Parathyroid adenoma (tissue), 2 donors: ENCODE data around the gene FAM222B.

ENCODE experiments used
- H2AFZ ChIP-seq: fragments of 300-600 bp; sonication (generic); one replicate; pipeline ENCODE4 v1.7.0; 2017; ENCODE audit warnings: antibody characterized with exemption, mild to moderate bottlenecking
- H3K27ac ChIP-seq: fragments of 300-600 bp; sonication (generic); one replicate; pipeline ENCODE4 v1.7.0; 2017
- H3K27me3 ChIP-seq: fragments of 300-600 bp; sonication (generic); one replicate; pipeline ENCODE4 v1.7.0; 2017; ENCODE audit warnings: low read length; ENCODE audit not compliant: control insufficient read depth, insufficient read depth
- H3K36me3 ChIP-seq: fragments of 300-600 bp; sonication (generic); one replicate; pipeline ENCODE4 v1.7.0; 2017; ENCODE audit warnings: low read length; ENCODE audit not compliant: control insufficient read depth, insufficient read depth
- H3K4me1 ChIP-seq: fragments of 300-600 bp; sonication (generic); one replicate; pipeline ENCODE4 v1.7.0; 2017; ENCODE audit warnings: control low read depth
- H3K4me2 ChIP-seq: fragments of 300-600 bp; sonication (generic); one replicate; pipeline ENCODE4 v1.7.0; 2017; ENCODE audit warnings: low read length
- H3K4me3 ChIP-seq: fragments of 300-600 bp; sonication (generic); one replicate; pipeline ENCODE4 v1.7.0; 2017; ENCODE audit warnings: low read depth, low read length
- H3K79me2 ChIP-seq: fragments of 300-600 bp; sonication (generic); one replicate; pipeline ENCODE4 v1.7.0; 2017; ENCODE audit warnings: control low read depth
- H3K9ac ChIP-seq: fragments of 300-600 bp; sonication (generic); one replicate; pipeline ENCODE4 v1.7.0; 2017; ENCODE audit warnings: mild to moderate bottlenecking
- H3K9me3 ChIP-seq: fragments of 300-600 bp; sonication (generic); one replicate; pipeline ENCODE4 v1.7.0; 2017; ENCODE audit warnings: low read length; ENCODE audit not compliant: control insufficient read depth
- CTCF ChIP-seq: fragments of 300-600 bp; sonication (generic); IDR thresholded peaks from one replicate; pipeline ENCODE4 v1.7.0; 2017; ENCODE audit warnings: antibody characterized with exemption, mild to moderate bottlenecking
- donor health status: primary hyperparathyroidism.

Gene FAM222B

GRCh38 chr17:28755486-28755885 is 87.1 kb downstream of the FAM222B start:
- Histone ChIP-seq H3K79me2 (peaks cover 5% of the 10 kb centered on the region), H3K4me3 (no peak overlapping the region), H3K4me2 (no peak overlapping the region), H3K4me1 (no peaks in the 10 kb centered on the region), H3K9ac (no peak overlapping the region), H3K9me3 (no peaks in the 10 kb centered on the region), H3K27me3 (no peaks in the 10 kb centered on the region), H3K36me3 (no peaks in the 10 kb centered on the region), H2AFZ (no peak overlapping the region), H3K27ac (no peak overlapping the region)
- no peak for TF ChIP-seq CTCF

GRCh38 chr17:28751600-28752366 is 90.8 kb downstream of the FAM222B start:
- Histone ChIP-seq H3K4me2 (no peak overlapping the region), H3K9me3 (no peaks in the 10 kb centered on the region), H3K4me1 (peaks cover 10% of the 10 kb centered on the region), H3K36me3 (no peaks in the 10 kb centered on the region), H3K27me3 (no peaks in the 10 kb centered on the region), H2AFZ (no peak overlapping the region), H3K4me3 (no peak overlapping the region), H3K9ac (no peak overlapping the region), H3K79me2 (peaks cover 3% of the 10 kb centered on the region), H3K27ac (no peak overlapping the region)
- no peak for TF ChIP-seq CTCF

GRCh38 chr17:28750178-28751047 is 92.2 kb downstream of the FAM222B start:
- Histone ChIP-seq H3K4me2 (no peak overlapping the region), H3K4me3 (no peak overlapping the region), H3K9me3 (no peaks in the 10 kb centered on the region), H3K27me3 (no peaks in the 10 kb centered on the region), H3K79me2 (peaks cover 3% of the 10 kb centered on the region), H2AFZ (no peak overlapping the region), H3K36me3 (no peaks in the 10 kb centered on the region), H3K9ac (no peak overlapping the region), H3K4me1 (peaks cover 22% of the 10 kb centered on the region), H3K27ac (peak overlapping the region; percentile 0)
- peak; percentile 99 for TF ChIP-seq CTCF

GRCh38 chr17:28749516-28750177 is 92.9 kb downstream of the FAM222B start:
- Histone ChIP-seq H3K27me3 (no peaks in the 10 kb centered on the region), H3K27ac (peak overlapping the region; percentile 0), H3K36me3 (no peaks in the 10 kb centered on the region), H3K4me1 (peaks cover 23% of the 10 kb centered on the region), H3K4me2 (no peak overlapping the region), H3K9me3 (no peaks in the 10 kb centered on the region), H3K9ac (no peak overlapping the region), H2AFZ (no peak overlapping the region), H3K4me3 (no peak overlapping the region), H3K79me2 (peaks cover 3% of the 10 kb centered on the region)
- TF ChIP-seq CTCF, result no peak
